HG03159 (cell line): ENCODE results near the gene CTNND1.
"Not testable (repeated sequence)": the region's sequence is repeated elsewhere in the genome, so short reads cannot be mapped to it uniquely, and the experiment has no call there.

Experiments used
- ATAC-seq: cut with Tn5 transposase; IDR thresholded peaks from one replicate; pipeline ENCODE4 v1.9.1; 2021; ENCODE audit warnings: mild to moderate bottlenecking, moderate library complexity; ENCODE audit not compliant: unreplicated experiment

Gene CTNND1

GRCh38 chr11:57788703-57789088 is 27.1 kb downstream of the CTNND1 start:
- ATAC-seq, result no peak

GRCh38 chr11:57791321-57792059 is 29.9 kb downstream of the CTNND1 start:
- ATAC-seq, result no peak

GRCh38 chr11:57792060-57792541 is 30.5 kb downstream of the CTNND1 start:
- ATAC-seq, result peak; percentile 92

GRCh38 chr11:57792870-57793269 is 31.3 kb downstream of the CTNND1 start:
- no peak for ATAC-seq

GRCh38 chr11:57793351-57794115 is 31.9 kb downstream of the CTNND1 start:
- no peak for ATAC-seq

GRCh38 chr11:57798905-57799559 is 37.4 kb downstream of the CTNND1 start:
- peak; percentile 45 for ATAC-seq

- peak; percentile 87 for ATAC-seq
Measured at GRCh38 chr11:57800444-57801182, 39.0 kb downstream of the CTNND1 start.

GRCh38 chr11:57801183-57801485 is 39.5 kb downstream of the CTNND1 start:
- ATAC-seq, result no peak

GRCh38 chr11:57802411-57802810 is 40.8 kb downstream of the CTNND1 start:
- ATAC-seq, result no peak

GRCh38 chr11:57804466-57804865 is 42.9 kb downstream of the CTNND1 start:
- ATAC-seq, result no peak

- ATAC-seq, result no peak
Measured at GRCh38 chr11:57805780-57806179, 44.2 kb downstream of the CTNND1 start.

- no peak for ATAC-seq
Measured at GRCh38 chr11:57812634-57813033, 51.0 kb downstream of the CTNND1 start.

GRCh38 chr11:57815476-57815875 is 53.9 kb downstream of the CTNND1 start:
- ATAC-seq, result no peak

- ATAC-seq, result no peak
Measured at GRCh38 chr11:57815877-57816276, 54.3 kb downstream of the CTNND1 start.

- ATAC-seq, result no peak
Measured at GRCh38 chr11:57818812-57819211, 57.2 kb downstream of the CTNND1 start.

- no peak for ATAC-seq
Measured at GRCh38 chr11:57819252-57819979, 57.8 kb downstream of the CTNND1 start.

GRCh38 chr11:57823859-57824258 is 62.3 kb downstream of the CTNND1 start:
- no peak for ATAC-seq

- ATAC-seq, result no peak
Measured at GRCh38 chr11:57834852-57835251, 73.2 kb downstream of the CTNND1 start.

- not testable (repeated sequence) for ATAC-seq
Measured at GRCh38 chr11:57838609-57839008, 77.0 kb downstream of the CTNND1 start.

- ATAC-seq, result no peak
Measured at GRCh38 chr11:57842873-57843272, 81.3 kb downstream of the CTNND1 start.
